ENCODE data around the gene NAP1L4.
"Not testable (repeated sequence)": the region's sequence is repeated elsewhere in the genome, so short reads cannot be mapped to it uniquely, and the experiment has no call there.

The NAP1L4 gene

DNA sequence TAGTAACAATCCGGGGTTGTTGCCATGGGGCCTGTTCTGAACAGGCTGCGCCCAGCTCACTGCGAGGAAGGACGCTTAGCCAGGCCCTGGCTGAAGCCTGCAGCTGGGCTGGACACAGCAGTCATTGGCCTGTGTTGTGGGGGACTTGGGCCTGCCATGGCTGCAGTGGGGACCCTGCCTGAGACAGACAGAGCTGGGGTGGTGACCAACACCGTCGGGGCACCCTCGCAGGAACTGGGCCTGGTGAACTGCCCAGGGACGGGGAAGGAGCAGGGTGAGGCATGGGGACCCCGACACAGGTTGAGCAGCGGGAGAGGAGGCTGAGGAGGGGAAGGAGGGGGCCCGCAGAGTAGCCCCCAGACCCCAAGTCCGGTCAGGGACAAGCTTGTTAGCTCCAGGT is 71.8 kb downstream of the NAP1L4 start:
- DNase-seq = no peak

GRCh38 chr11:2919837-2920236 is 72.3 kb downstream of the NAP1L4 start:
- no peak for DNase-seq

GRCh38 chr11:2919188-2919587 is 72.9 kb downstream of the NAP1L4 start:
- DNase-seq = no peak

GRCh38 chr11:2917842-2918490 is 74.2 kb downstream of the NAP1L4 start:
- DNase-seq = no peak

DNA sequence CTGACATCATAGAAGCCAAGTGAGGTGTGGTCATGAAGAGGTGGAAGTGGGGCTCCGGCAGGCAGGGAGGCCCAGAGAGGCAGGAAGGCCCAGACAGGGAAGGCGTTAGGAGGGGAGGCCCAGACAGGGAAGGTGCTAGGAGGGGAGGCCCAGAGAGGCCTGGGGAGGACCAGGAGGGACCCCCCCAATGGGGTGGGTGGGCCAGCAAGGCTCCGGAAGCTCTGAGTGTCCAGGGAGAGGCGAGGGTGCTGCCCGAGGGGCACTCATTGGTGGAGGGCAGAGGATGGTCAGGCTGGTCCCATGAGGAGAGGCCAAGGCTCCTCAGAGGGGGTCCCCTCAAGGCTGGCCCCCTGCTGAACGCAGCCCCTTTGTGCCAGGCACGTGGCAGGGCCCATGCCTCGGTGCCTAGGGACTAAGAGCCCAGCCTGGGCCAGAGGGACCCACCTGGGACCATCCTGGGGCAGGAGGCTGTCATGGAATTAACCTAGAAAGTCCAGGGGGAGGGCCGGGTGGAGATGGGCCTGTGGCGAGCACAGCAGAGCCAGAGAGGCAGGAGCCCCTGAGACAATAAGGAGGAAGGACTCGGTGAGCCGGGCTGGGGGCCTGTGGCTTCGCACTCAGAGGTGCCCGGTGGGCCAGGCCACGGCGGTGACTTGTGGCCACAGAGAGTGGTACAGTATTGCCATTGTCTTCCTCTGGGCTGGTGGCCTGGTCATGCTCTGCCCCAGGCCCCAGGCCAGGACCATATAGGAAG is 75.1 kb downstream of the NAP1L4 start:
- no peak for DNase-seq

- DNase-seq = no peak
Measured at GRCh38 chr11:2916114-2916891, 75.8 kb downstream of the NAP1L4 start.

- no peak for DNase-seq
Measured at GRCh38 chr11:2915473-2915872, 76.7 kb downstream of the NAP1L4 start.

GRCh38 chr11:2914455-2915195 is 77.5 kb downstream of the NAP1L4 start:
- DNase-seq = no peak

DNA sequence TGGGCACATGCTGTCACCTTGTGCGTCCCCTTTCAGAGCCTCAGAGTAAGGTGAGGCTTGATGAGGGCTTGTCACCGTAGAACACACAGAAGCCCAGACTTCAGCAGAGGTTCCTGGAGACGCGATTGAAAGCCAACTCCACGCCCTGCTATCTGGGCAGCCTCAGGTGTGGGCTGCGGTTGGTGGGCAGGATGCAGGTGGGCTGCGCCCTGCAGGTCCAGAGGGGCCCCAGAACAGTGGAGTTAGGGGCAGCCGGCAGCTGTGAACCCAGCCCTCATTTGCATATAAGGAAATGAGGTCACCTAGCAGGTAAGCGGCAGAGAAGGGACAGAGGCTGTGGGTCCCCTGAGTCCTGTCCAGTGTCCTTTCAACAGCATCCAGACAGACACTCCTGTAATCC is 78.4 kb downstream of the NAP1L4 start:
- no peak for DNase-seq

GRCh38 chr11:2913019-2913431 is 79.1 kb downstream of the NAP1L4 start:
- peak; percentile 49 for DNase-seq

DNA sequence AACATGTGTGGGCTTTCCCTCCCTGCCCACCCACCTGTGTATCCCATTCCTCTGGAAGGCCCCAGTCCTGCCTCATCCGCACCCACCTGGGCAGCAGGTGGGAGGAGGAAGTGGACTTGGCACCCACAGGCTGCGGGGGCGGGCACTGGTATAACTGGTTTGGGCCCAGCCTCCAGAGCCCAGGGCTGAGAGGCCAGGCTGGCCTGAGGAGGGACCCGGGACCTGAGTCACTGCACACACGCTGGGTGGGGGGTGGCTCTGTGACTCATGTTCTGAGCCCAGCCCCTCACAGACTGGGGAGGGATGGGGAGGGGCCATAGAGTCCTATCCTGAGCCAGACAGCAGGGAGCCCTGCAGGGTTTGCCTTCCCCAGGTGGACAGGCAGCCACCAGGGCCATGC is 79.6 kb downstream of the NAP1L4 start:
- DNase-seq = peak; percentile 89

GRCh38 chr11:2911785-2912391 is 80.2 kb downstream of the NAP1L4 start:
- DNase-seq = no peak

DNA sequence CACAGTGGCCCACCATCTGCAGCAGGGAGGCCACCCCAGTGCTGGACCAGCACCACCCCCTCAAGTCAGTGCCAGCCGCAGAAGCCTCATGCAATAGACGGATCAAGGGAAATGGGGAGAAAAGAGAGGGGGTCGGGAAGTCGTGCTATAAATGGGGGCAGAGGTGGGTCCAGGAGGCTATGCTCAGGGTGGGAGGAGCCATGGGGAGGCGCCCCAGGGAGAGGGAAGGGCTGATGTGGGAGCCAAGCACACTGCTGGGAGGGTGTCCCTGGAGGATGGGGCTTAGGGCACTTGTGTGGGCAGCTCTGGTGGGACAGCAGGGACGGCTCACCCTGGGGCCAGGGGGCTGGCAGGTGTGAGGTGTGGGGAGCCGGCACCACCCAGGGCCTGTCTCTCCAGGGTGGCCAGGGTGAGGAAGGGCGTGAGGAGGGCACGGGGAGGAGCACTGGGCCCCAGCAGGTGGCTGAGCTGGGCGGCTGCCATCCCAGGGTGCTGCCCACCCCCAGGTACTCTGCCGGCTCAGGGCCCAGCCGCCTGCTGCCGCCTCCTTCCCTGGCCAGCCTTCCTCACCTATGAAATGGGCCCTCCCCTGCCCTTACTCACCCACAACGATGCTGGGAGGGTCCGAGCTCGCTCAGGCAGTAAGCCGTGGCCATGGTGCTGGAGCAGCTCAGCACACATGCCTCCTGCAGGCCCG is 80.9 kb downstream of the NAP1L4 start:
- no peak for DNase-seq

GRCh38 chr11:2910401-2910955 is 81.7 kb downstream of the NAP1L4 start:
- DNase-seq = no peak

- DNase-seq = no peak
Measured at GRCh38 chr11:2909133-2909902, 82.8 kb downstream of the NAP1L4 start.

DNA sequence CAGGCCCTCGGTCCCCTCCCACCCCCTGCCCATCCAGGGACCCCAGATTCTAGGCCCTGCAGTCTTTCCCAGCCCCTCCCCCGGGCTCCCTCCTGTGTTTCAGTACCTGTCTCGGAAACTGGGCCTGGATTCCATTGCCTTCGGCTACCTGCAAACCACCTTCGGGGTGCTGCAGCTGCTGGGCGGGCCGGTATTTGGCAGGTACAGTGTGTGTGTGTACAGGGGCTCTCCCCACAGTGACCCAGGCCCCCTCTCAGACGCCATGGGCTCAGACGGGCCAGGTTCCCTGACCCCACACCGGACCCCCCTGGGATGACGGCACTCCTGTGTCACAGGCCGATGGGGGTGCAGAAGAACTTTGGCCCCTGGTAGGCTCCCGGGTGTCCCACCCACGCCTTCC is 84.0 kb downstream of the NAP1L4 start:
- DNase-seq = no peak

- not testable (repeated sequence) for DNase-seq
Measured at GRCh38 chr11:2905299-2905698, 86.8 kb downstream of the NAP1L4 start.

GRCh38 chr11:2904153-2905052 is 87.7 kb downstream of the NAP1L4 start:
- DNase-seq = no peak

GRCh38 chr11:2903672-2904011 is 88.5 kb downstream of the NAP1L4 start:
- DNase-seq = no peak

Data from fibroblast of skin of right biceps (primary cell).